Neural progenitor cell (in vitro differentiated cells): Measurements from ENCODE around the gene MEGF6.

Experiments
- EZH2 ChIP-seq: fragments of 200-600 bp; sonication (generic); IDR thresholded peaks from 2 replicates; pipeline ENCODE4 v1.6.1; 2017; ENCODE audit warnings: antibody characterized with exemption, mild to moderate bottlenecking, moderate library complexity
- EZH2phosphoT487 ChIP-seq: fragments of 200-600 bp; sonication (generic); IDR thresholded peaks from 2 replicates; pipeline ENCODE4 v1.6.1; 2017; ENCODE audit warnings: antibody characterized with exemption
- TF ChIP-seq, protein P1 (sequence below): fragments of 200-600 bp; sonication (generic); IDR thresholded peaks from 2 replicates; pipeline ENCODE4 v1.5.1; 2017; ENCODE audit warnings: antibody characterized with exemption, mild to moderate bottlenecking

- TF ChIP-seq, protein P1, sequence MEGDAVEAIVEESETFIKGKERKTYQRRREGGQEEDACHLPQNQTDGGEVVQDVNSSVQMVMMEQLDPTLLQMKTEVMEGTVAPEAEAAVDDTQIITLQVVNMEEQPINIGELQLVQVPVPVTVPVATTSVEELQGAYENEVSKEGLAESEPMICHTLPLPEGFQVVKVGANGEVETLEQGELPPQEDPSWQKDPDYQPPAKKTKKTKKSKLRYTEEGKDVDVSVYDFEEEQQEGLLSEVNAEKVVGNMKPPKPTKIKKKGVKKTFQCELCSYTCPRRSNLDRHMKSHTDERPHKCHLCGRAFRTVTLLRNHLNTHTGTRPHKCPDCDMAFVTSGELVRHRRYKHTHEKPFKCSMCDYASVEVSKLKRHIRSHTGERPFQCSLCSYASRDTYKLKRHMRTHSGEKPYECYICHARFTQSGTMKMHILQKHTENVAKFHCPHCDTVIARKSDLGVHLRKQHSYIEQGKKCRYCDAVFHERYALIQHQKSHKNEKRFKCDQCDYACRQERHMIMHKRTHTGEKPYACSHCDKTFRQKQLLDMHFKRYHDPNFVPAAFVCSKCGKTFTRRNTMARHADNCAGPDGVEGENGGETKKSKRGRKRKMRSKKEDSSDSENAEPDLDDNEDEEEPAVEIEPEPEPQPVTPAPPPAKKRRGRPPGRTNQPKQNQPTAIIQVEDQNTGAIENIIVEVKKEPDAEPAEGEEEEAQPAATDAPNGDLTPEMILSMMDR = no peak
- no peak for TF ChIP-seq EZH2phosphoT487
- TF ChIP-seq EZH2 = no peak
Observed at GRCh38 chr1:3501856-3502640, 109.3 kb downstream of the MEGF6 start.
